ENCODE data around the gene LIMS2.

The LIMS2 gene

GRCh38 chr2:127619203-127619590 is 56.1 kb downstream of the LIMS2 start:
- DNase-seq: no peak

DNA sequence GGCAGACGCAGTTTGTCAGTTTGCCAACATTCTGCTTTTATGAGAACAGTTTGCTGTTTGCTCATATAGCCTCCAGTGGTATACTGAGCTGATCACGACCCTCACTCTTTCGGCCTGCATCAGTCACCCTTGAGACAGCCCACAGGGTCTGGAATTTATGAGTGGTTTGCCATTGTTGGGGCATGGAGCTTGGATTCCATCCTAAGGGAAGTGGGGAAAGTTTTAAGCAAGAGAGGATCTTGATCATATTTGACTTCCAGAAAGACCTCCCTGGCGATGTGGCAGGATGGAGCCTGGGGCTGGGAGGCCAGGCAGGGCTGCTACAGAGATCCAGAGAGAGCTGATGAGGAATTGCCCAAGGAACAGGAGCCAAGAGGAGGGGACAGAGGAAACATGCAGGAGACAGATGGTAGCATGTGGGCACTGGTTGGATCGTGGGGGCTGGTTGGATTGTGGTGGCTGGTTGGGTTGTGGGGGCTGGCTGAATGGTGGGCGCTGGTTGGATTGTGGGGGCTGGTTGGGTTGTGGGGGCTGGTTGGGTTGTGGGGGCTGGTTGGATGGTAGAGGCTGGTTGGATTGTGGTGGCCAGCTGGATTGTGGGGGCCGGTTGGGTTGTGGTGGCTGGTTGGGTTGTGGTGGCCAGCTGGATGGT is 56.7 kb downstream of the LIMS2 start:
- DNase-seq: no peak

DNA sequence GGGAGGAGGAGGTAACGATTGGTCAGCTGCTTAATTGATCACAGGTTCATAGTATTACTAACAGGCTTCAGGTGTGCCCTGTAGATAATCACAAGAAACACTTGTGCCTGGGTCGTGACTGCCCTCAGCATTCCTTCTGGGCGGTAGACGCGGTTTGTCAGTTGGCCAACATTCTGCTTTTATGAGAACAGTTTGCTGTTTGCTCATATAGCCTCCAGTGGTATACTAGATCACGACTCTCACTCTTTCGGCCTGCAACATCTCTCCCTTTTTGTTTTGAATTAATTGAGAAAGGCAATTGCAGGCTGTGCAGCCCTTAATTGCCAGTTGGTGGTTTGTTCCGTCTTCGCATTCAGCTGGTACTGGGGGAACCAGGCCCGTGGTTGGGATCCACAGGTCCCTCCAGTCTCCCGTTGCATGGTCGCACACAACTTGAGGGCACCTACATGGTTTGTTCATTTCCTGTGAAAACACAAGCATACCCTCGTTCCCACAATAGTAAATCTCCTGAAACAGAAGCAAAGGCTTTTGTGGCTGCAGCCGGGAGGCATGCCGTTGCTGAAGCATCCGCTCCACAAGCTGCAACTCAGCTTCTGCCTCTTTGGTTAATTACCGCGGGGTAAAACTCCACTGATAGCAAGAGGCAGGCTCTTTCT is 59.7 kb downstream of the LIMS2 start:
- no peak for DNase-seq

- no peak for DNase-seq
Observed at GRCh38 chr2:127614731-127615130, 60.6 kb downstream of the LIMS2 start.

DNA sequence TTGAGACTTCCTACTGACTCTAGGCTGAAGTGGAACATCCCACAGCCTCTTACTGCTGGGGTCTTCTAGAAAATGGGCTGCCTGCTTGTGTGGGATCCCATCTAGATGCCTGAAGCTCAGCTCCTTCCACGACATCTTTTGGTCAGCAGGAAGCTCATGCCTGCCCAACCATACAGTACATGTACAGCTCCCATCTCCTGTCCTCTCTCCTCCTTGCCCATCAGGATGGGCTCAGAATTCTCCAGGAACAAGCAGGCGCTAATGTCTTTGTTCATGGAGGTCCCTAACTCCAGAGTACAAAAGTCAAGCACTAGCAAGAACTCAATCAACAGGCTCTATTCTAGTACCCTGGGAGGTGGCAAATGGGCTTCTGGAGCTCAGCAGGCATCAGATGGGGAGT is 61.1 kb downstream of the LIMS2 start:
- DNase-seq: no peak

DNA sequence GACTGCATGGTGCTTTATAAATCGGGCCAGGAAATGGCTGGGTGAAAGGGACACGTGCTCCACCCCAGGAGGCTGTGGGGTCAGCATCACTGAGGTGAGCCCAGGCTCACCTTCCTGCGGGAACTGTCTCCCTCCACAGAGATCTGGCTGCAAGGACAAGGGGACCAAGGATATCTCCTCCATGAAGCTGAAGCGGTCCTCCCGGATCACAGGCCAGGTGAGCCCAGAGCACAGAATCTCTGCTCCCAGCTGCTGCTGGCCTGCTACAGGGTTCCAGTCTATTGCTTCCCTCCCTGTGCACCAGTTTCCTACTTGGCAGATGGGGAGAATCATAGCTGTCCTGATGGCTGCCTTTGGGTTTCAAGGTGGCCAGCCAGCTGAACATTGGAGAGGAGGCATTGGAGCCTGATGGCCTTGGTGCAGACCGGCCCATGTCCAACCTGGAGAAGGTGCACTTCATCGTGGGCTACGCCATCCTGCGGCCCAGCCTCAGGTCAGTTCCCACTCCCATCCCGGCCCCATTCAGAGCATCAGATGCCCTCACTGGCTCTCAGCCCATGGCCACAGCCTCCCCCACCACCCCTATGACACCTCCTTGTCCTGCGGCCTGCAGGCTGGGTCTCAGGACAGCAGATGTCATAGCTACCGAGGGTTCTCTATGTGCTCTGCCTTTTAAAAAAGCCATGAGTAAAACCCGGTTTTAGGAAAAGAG is 63.1 kb downstream of the LIMS2 start:
- no peak for DNase-seq

GRCh38 chr2:127611076-127611925 is 64.0 kb downstream of the LIMS2 start:
- no peak for DNase-seq

- DNase-seq: no peak
Observed at GRCh38 chr2:127610561-127610960, 64.8 kb downstream of the LIMS2 start.

GRCh38 chr2:127609818-127610217 is 65.5 kb downstream of the LIMS2 start:
- DNase-seq: no peak

DNA sequence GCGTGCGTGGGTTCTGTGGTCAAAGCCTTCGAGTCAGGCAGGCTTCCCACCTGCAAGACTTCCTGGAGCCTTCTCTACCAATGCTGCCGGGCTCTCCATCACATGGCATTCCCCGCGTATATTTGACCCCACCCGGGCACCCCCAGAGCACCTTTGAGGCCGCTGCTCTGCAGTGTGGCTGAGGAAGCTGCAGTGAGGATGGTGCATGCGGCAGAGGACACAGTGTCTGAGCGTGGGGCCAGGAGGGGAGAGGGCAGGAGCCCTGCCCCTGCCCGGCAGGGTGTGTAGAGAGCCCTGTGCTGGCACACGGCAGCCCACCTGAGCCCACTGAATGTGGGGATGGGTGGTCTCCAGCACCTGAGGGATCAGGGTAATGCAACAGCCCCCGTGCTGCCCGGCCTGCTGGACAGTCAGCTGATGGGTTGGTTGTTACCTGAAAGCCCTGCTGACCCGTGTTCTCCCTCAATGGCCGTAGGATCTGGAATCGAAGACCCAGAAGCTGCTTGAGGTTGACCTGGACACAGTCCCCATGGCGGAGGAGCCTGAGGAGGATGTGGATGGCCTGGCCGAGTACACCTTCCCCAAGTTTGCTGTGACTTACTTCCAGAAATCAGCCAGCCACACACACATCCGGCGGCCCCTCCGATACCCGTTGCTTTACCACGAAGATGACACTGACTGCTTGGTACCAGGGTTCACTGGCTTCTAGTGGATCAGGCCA is 66.1 kb downstream of the LIMS2 start:
- DNase-seq: no peak

DNA sequence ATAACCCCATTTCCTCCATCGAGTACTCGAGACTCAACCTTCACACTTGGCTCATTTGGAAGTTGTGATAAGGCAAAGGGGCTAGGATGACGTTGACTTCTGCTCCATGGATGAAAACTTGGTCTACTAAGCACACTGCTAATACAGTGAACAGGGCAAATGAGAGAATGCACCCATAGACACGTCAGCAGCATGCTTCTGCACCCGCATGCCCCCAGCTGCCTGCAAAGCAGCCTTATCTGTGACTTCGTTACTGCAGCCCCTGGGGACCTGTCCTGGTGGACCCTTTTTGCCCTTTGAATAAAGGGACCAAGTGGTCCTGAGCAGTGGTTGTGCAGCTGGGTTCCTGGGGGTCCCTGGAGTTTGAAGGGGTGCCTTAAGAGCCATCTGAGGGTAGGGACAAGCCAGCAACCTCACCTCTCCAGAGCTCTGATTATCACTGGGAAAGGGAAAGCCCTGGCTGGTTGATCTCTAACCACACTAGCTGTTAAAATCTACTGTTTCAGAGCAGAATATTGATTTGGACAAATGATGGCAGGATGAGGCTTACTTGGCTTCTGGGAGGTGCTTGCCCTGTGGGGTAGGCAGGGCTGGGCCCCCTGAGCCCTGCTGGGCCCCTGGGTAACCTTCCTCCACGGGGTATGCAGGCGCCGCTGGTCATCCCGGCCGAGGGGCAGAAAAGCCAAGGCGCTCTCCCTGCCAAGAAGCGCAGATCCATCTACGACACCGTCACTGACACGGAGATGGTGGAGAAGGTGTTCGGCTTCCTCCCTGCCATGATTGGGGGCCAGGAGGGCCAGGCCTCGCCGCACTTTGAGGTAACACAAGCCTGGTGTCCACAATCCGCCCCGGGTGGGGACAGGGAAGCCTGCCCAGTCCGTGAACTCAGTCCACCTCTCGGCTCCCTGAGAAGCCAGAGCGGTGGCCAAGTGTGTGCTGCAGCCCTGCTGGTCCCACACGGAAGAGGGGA is 67.0 kb downstream of the LIMS2 start:
- DNase-seq: no peak

GRCh38 chr2:127607399-127607908 is 67.9 kb downstream of the LIMS2 start:
- DNase-seq: no peak

DNA sequence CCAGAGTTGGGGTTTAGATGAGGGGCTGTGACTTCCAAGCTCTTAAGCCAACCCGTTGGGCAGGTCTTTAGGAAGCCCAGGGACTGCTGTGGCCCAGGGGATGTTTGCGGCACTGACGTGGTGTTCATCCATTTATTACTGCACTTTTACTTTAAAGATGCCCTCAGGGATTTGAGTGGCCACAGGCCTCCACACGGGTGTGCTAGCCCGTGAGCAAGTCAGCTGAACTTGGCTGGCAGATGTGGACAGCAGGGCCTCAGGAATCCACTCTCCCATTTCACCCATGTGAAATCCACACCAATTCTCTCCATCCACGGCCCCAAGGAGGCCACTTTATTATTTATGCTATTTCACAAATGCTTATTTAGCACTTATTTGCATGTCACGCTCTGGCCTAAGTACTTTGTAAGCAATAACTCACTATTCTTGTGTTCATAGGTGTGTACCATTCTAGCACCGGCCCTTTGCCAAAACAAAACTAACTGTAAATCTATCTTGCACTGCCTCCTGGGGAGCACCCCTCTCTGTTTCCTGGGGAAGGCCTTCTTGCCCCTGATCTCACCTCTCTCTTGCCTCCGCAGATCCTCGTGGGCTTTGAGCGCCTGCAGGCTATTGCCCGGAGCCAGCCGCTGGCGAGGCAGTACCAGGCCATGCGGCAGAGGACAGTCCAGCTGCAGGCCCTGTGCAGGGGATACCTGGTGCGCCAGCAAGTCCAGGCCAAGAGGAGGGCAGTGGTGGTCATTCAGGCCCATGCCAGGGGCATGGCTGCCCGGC is 68.5 kb downstream of the LIMS2 start:
- no peak for DNase-seq

- DNase-seq: no peak
Observed at GRCh38 chr2:127605691-127606263, 69.6 kb downstream of the LIMS2 start.

GRCh38 chr2:127604986-127605385 is 70.3 kb downstream of the LIMS2 start:
- DNase-seq: no peak

GRCh38 chr2:127599211-127599610 is 76.1 kb downstream of the LIMS2 start:
- DNase-seq: no peak

GRCh38 chr2:127598711-127599110 is 76.6 kb downstream of the LIMS2 start:
- no peak for DNase-seq

- no peak for DNase-seq
Observed at GRCh38 chr2:127597984-127598380, 77.3 kb downstream of the LIMS2 start.

DNA sequence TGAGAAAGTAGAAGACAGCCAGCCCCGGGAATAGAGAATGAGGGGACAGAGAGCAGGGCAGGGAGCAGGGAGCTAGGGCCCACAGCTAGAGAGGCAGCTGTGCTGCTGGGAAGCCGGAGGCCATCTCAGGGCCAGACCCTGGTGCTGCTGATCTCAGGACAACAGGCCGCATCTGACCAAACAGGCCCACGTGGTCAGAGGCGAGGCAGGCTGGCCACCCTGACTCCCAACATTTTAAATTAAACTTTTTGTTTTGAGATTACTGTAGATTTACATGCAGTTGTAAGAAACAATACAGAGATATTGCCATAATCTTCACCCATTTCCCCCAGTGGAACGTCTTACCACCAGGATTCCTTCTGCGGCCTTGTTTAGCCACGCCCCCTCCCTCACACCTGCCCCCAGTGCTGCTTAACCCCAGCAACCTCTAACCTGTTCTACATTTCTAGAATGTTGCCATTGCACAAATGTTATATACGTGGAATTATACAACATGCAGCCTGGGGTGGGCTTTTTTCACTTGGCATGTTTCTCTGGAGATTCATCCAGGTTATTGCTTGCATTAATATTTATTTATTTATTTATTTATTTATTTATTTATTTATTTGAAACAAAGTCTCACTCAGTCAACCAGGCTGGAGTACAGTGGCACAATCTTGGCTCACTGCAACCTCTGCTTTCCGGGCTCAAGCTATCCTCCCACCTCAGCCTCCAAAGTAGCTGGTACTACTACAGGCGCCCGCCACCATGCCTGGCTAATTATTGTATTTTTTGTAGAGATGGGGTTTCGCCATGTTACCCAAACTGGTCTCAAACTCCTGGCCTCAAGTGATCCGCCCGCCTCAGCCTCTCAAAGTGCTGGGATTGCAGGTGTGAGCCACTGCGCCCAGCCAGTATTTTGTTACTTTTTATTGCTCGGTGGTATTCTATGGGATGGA is 78.0 kb downstream of the LIMS2 start:
- no peak for DNase-seq
